Suppressor macrophage (primary cell): ENCODE data around the gene PRTN3.
"Not testable (repeated sequence)": the region's sequence is repeated elsewhere in the genome, so short reads cannot be mapped to it uniquely, and the experiment has no call there.

Experiments used
- DNase-seq, 4 experiments: peaks; one replicate each; pipeline ENCODE4 v3.0.0-alpha.2; 2020 to 2022

The PRTN3 gene

GRCh38 chr19:867301-867793, 26.5 kb downstream of the PRTN3 start:
- DNase-seq, result no peak

DNA sequence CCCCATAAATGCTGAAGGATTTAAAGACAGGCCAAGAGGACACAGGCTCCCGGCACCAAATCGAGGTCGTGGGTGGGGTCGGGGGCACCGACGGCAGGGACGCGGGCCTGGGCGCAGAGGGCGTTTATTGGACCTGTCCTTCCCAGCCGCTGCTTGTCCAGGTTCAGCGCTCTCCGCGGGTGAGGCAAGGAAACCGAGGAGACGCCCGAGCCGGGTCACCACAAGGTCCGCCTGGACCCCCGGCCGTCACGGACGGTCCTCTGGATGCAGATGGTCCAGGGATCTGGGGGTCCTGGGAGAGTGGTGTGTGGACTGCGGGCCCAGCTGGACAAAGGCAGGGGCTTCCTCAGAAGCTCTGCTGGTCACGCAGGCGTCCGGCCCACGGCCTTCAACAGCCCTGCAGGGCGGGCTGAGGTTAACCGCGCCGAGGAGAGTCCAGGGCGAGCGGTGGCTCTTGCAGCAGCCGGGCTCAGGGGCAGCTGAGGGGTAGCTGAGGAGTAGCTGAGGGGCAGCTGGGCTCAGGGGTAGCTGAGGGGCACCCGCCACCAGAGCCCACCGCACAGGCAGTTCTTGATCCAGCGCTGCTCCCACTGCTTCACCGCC, 27.2 kb downstream of the PRTN3 start:
- no peak for DNase-seq

- no peak for DNase-seq
Measured at GRCh38 chr19:868458-869244, 27.9 kb downstream of the PRTN3 start.

DNA sequence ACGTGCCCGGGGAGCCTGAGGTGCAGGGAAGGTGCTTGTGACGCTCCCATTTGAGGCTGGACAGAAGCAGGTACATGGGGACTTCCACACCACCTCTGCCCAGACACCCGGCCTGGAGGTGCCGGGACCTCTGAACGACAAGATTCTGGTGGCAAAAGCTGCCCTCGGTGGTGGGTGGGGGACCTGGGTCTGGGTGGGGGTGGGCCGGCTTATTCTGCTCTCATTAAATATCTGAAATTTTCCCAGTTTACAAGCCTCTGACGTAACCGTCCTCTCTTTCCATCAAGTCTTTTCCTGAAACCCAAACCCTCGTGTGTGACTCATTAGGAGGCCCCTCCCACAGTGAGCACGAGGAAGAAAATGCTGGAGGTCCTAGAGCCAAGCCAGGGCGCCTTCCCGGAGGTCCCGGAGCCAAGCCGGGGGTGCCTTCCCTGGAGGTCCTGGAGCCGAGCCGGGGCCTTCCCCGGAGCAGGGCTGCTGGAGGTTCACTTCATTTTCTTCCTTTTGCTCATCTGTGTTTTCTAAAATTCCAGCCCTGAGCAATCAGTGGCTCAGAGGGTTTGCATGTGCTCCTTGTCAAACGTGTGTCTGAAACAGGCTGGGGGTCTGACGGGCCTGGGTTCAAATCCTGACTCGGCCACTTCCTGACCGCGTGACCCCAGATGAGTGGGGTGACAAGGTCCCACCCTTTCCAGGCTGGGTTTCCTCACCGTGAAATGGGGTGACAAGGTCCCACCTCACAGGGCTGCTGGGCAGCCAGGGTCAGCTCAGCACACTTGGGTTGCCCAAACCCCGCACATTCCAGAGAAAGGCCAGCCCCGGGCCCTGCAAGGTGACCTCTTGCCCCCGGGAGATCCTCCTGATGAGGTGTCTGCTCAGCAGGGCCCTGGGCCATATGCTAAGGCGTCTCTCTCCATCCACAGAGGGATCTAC, 28.7 kb downstream of the PRTN3 start:
- no peak for DNase-seq

- DNase-seq, result no peak
Measured at GRCh38 chr19:870314-870713, 29.5 kb downstream of the PRTN3 start.

DNA sequence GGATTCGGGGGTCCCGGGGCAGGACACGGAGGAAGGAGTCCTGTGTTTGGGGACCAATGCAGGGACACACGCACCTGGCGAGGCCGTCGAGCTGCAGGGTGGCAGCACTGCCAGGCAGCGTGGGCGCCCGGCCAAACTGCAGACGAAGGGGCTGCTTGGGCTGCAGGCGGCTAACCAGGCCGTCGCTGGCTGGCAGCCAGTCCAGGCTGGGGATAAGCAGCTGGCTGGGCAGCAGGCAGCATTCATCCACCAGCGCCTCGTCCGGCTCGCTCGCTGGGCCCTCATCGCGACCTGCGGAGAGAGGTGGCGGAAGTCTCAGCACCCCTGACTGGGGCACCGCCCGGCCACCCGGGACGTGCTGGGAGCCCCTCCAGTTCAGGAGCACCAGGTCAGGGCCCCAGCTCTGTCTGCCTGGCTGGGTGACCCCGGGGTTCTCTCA, 30.2 kb downstream of the PRTN3 start:
- no peak for DNase-seq

DNA sequence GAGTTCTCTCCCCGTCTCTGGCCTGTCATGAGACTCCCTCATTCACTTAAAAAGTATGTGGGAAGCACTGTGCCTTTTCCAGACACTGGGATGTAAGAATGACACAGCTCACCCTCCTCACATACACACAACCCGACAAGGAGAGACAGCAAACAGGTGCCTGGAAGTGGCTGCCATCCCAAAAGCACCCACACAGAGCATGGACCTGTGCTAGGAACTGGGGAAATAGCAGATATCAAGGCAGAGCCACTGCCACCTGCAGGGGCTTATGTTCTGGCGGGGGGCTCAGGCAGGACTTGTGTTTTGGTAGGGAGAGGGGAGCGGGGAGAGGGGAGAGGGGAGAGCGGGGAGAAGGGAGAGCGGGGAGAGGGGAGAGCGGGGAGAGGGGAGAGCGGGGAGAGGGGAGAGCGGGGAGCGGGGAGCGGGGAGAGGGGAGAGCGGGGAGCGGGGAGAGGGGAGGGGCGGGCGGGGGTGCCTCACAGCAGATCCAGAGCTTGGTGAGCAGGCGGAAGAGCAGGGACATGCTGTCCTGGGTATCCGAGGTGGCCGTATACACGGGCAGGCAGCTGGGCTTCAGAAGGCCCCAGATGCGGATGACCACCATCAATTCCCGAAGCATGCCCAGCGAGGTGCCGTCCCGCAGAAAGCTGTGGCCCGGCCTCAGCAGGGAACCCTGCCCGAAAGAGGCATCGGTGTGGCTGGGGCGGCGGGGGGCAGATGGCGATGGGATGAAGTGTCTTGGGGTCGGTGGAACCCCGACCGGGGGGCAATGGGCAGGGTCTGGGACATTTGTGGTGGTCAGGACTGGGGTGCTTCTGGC, 30.9 kb downstream of the PRTN3 start:
- no peak for DNase-seq

GRCh38 chr19:872266-872951, 31.6 kb downstream of the PRTN3 start:
- DNase-seq, result peak; percentile 52 to 76 (median 62)

- peak in 3 of 4 experiments; percentile 36 to 51 (median 45) for DNase-seq
Measured at GRCh38 chr19:873084-873483, 32.3 kb downstream of the PRTN3 start.

- no peak for DNase-seq
Measured at GRCh38 chr19:873561-874041, 32.8 kb downstream of the PRTN3 start.

GRCh38 chr19:875265-875879, 34.6 kb downstream of the PRTN3 start:
- no peak for DNase-seq

GRCh38 chr19:876089-876488, 35.3 kb downstream of the PRTN3 start:
- DNase-seq, result no peak

DNA sequence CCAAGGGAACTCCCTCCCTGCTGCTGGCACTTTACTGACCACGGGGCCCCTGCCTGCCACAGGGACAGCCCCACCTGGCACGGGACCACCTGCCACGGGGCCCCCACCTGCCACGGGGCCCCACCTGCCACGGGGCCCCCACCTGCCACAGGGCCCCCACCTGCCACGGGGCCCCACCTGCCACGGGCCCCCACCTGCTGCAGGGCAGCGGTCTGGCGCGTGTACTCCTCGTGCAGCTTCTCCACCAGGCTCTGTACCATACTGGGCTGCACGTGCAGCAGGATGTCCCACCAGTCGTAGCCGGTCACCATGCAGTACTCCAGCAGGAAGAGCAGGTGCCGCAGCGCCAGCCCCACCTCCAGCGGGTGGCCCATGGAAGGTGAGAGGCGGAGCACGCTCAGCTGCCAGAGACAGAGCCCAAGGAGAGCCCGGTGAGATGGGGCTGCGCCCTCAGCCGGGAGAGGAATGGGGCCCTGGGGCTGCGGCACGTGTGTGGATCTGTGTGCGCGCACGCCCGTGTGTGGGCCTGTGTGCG, 36.0 kb downstream of the PRTN3 start:
- DNase-seq, result no peak

DNA sequence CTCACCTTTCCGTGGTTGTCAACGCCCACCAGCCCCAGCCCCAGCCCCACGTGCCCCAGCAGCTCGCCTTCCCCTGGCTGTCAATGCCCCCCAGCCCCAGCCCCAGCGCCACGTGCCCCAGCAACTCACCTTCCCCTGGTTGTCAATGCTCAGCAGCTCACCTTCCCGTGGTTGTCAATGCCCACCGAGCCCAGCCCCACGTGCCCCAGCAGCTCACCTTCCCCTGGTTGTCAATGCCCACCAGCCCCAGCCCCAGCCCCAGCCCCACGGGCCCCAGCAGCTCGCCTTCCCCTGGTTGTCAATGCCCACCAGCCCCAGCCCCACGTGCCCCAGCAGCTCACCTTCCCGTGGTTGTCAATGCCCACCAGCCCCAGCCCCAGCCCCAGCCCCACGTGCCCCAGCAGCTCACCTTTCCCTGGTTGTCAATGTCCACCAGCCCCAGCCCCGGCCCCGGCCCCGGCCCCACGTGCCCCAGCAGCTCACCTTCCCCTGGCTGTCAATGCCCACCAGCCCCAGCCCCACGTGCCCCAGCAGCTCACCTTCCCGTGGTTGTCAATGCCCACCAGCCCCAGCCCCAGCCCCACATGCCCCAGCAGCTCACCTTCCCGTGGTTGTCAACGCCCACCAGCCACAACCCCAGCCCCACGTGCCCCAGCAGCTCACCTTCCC, 37.3 kb downstream of the PRTN3 start:
- not testable (repeated sequence) for DNase-seq

GRCh38 chr19:878751-879561, 38.2 kb downstream of the PRTN3 start:
- not testable (repeated sequence) for DNase-seq

GRCh38 chr19:879711-880438, 39.1 kb downstream of the PRTN3 start:
- DNase-seq, result no peak

- DNase-seq, result no peak
Measured at GRCh38 chr19:881385-882071, 40.7 kb downstream of the PRTN3 start.
